ENCODE results near the gene SYT4.

GRCh38 chr18:43283299-43283698, 6.0 kb upstream of the SYT4 start:
- TF ChIP-seq POLR2A (IDR thresholded peaks at IDR 0.05): no peak
- no peak for TF ChIP-seq CTCF (IDR thresholded peaks at IDR 0.05)
- TF ChIP-seq POLR2AphosphoS5 (IDR thresholded peaks at IDR 0.05): no peak
- TF ChIP-seq EP300 (IDR thresholded peaks at IDR 0.05): no peak
